Adrenal gland (tissue), 5 donors: ENCODE results near the gene SAFB.

ENCODE experiments used
- CTCF ChIP-seq, 6 experiments: fragments of 450-650 bp in 4 of 6; fragments of 200-600 bp in 2 of 6; sonication (generic) in 1 of 6; IDR thresholded peaks; 1 replicate in 5 of 6; 2 replicates in 1 of 6; pipeline versions ENCODE4 v1.5.1 to v1.8.0; 2016 to 2021; ENCODE audit warnings: antibody characterized with exemption in 6 of 6, mild to moderate bottlenecking in 2 of 6, moderate library complexity in 1 of 6
- POLR2A ChIP-seq, 2 donors: fragments of 450-650 bp; IDR thresholded peaks; one replicate each; pipeline ENCODE4 v1.6.1; 2017; ENCODE audit warnings: antibody characterized with exemption in 2 of 2, mild to moderate bottlenecking in 2 of 2, moderate library complexity in 1 of 2
- donor health status: DM: no; HTN: no; CAD: no.

- TF ChIP-seq CTCF (IDR thresholded peaks at IDR 0.05) (no peak), POLR2A (IDR thresholded peaks at IDR 0.05) (no peak)
Measured at GRCh38 chr19:5623397-5624017, 624 bp downstream of the SAFB start.
